ENCODE measurements around the gene ACIN1. TPM values are rescaled to one million over a fixed set of nuclear protein-coding genes. Genes with fewer than 3 reads are reported as not detected.
"Not testable (repeated sequence)": the region's sequence is repeated elsewhere in the genome, so short reads cannot be mapped to it uniquely, and the experiment has no call there.

ACIN1 gene
- total RNA-seq, 1 donor = 77.3 TPM

- DNase-seq (ENCODE audit: low read depth in 2 of 3, low spot score in 2 of 3) = no peak
These were observed 29.5 kb upstream of the ACIN1 start for GRCh38 chr14:23124337-23124954.

GRCh38 chr14:23123419-23123818 is 28.5 kb upstream of the ACIN1 start:
- no peak for DNase-seq (ENCODE audit: low read depth in 2 of 3, low spot score in 2 of 3)

- no peak for DNase-seq (ENCODE audit: low read depth in 2 of 3, low spot score in 2 of 3)
These were observed 27.1 kb upstream of the ACIN1 start for GRCh38 chr14:23122086-23122485.

- no peak for DNase-seq (ENCODE audit: low read depth in 2 of 3, low spot score in 2 of 3)
These were observed 26.4 kb upstream of the ACIN1 start for GRCh38 chr14:23121361-23121771.

GRCh38 chr14:23120541-23121251 is 25.8 kb upstream of the ACIN1 start:
- peak; percentile 65 to 90 (median 86) for DNase-seq (ENCODE audit: low read depth in 2 of 3, low spot score in 2 of 3)

GRCh38 chr14:23119363-23120327 is 24.7 kb upstream of the ACIN1 start:
- peak; percentile 23 to 63 (median 42) for DNase-seq (ENCODE audit: low read depth in 2 of 3, low spot score in 2 of 3)

- DNase-seq (ENCODE audit: low read depth in 2 of 3, low spot score in 2 of 3) = no peak
These were observed 23.8 kb upstream of the ACIN1 start, which contains the start of gene CEBPE for GRCh38 chr14:23118506-23119362. TSS of gene CEBPE (minus strand) at chr14:23119255. CDS start at chr14:23119091, 164 bp downstream.

- no peak for DNase-seq (ENCODE audit: low read depth in 2 of 3, low spot score in 2 of 3)
These were observed 22.6 kb upstream of the ACIN1 start for GRCh38 chr14:23117371-23118020.

- DNase-seq (ENCODE audit: low read depth in 2 of 3, low spot score in 2 of 3) = no peak
These were observed 21.0 kb upstream of the ACIN1 start for GRCh38 chr14:23115918-23116317.

- DNase-seq (ENCODE audit: low read depth in 2 of 3, low spot score in 2 of 3) = no peak
These were observed 20.2 kb upstream of the ACIN1 start for GRCh38 chr14:23115039-23115731.

GRCh38 chr14:23114669-23115038 is 19.7 kb upstream of the ACIN1 start:
- DNase-seq (ENCODE audit: low read depth in 2 of 3, low spot score in 2 of 3) = no peak

- no peak for DNase-seq (ENCODE audit: low read depth in 2 of 3, low spot score in 2 of 3)
These were observed 19.2 kb upstream of the ACIN1 start for GRCh38 chr14:23114120-23114458.

GRCh38 chr14:23113431-23114119 is 18.6 kb upstream of the ACIN1 start:
- no peak for DNase-seq (ENCODE audit: low read depth in 2 of 3, low spot score in 2 of 3)

- peak in 2 of 3 donors; percentile 87 to 93 for DNase-seq (ENCODE audit: low read depth in 2 of 3, low spot score in 2 of 3)
These were observed 17.6 kb upstream of the ACIN1 start for GRCh38 chr14:23112359-23113178.

GRCh38 chr14:23110579-23111365 is 15.8 kb upstream of the ACIN1 start:
- no peak for DNase-seq (ENCODE audit: low read depth in 2 of 3, low spot score in 2 of 3)

GRCh38 chr14:23109769-23110168 is 14.8 kb upstream of the ACIN1 start:
- no peak for DNase-seq (ENCODE audit: low read depth in 2 of 3, low spot score in 2 of 3)

- not testable (repeated sequence) for DNase-seq (ENCODE audit: low read depth in 2 of 3, low spot score in 2 of 3)
These were observed 13.2 kb upstream of the ACIN1 start for GRCh38 chr14:23108169-23108568.
